CD4-positive, CD25-positive, alpha-beta regulatory T cell (primary cell): ENCODE results near the gene ZNF503. TPM values are rescaled to one million over a fixed set of nuclear protein-coding genes. Genes with fewer than 3 reads are reported as not detected.

Source experiments
- ATAC-seq, 2 donors: fragments of 150-1000 bp; cut with Tn5 transposase; one replicate each; pipeline ENCODE4 v1.10.0; 2021; ENCODE audit warnings: low read depth in 2 of 2, moderate number of reproducible peaks in 2 of 2, moderate library complexity in 1 of 2
- DNase-seq, 3 donors: peaks; one replicate each; pipeline versions ENCODE4 v3.0.0 to v3.0.0-alpha.2; 2012 to 2022; ENCODE audit warnings: mixed read lengths in 1 of 3
- H3K27ac ChIP-seq: one replicate; pipeline ENCODE4 v1.7.0; 2013; ENCODE audit warnings: mild to moderate bottlenecking, low read length; ENCODE audit not compliant: insufficient read depth, poor library complexity, severe bottlenecking
- H3K27me3 ChIP-seq: one replicate; pipeline ENCODE4 v1.7.0; 2013; ENCODE audit warnings: low read length; ENCODE audit not compliant: control insufficient read depth, insufficient read depth
- H3K36me3 ChIP-seq: one replicate; pipeline ENCODE4 v1.7.0; 2013; ENCODE audit warnings: mild to moderate bottlenecking, low read length, moderate library complexity; ENCODE audit not compliant: control insufficient read depth, insufficient read depth
- H3K4me1 ChIP-seq: 2 replicates; pipeline ENCODE4 v1.7.0; 2013; ENCODE audit warnings: mild to moderate bottlenecking, low read length; ENCODE audit not compliant: insufficient read depth, control insufficient read depth, poor library complexity, severe bottlenecking
- H3K4me3 ChIP-seq: one replicate; pipeline ENCODE4 v1.7.0; 2013; ENCODE audit warnings: low read depth, mild to moderate bottlenecking, low read length, moderate library complexity
- H3K9me3 ChIP-seq, 2 experiments: 1 replicate in 1 of 2; 2 replicates in 1 of 2; pipeline ENCODE4 v1.7.0; 2013; ENCODE audit warnings: low read length in 2 of 2, mild to moderate bottlenecking in 1 of 2, moderate library complexity in 1 of 2; ENCODE audit not compliant: control insufficient read depth in 2 of 2
- H3K27ac Mint-ChIP-seq, 3 donors: one replicate each; pipeline ENCODE4 v1.8.0; 2020 to 2022; ENCODE audit warnings: mild to moderate bottlenecking in 3 of 3, mixed read lengths in 3 of 3, moderate library complexity in 2 of 3
- H3K27me3 Mint-ChIP-seq: one replicate; pipeline ENCODE4 v1.8.0; 2022; ENCODE audit warnings: mild to moderate bottlenecking, mixed read lengths
- H3K36me3 Mint-ChIP-seq: one replicate; pipeline ENCODE4 v1.8.0; 2020; ENCODE audit warnings: mixed read lengths
- H3K4me1 Mint-ChIP-seq, 4 donors: one replicate each; pipeline ENCODE4 v1.8.0; 2020 to 2022; ENCODE audit warnings: mixed read lengths in 4 of 4, mild to moderate bottlenecking in 1 of 4
- H3K4me3 Mint-ChIP-seq, 4 donors: one replicate each; pipeline ENCODE4 v1.8.0; 2020 to 2022; ENCODE audit warnings: mild to moderate bottlenecking in 4 of 4, mixed read lengths in 4 of 4, moderate library complexity in 3 of 4
- H3K9me3 Mint-ChIP-seq, 7 donors: one replicate each; pipeline ENCODE4 v1.8.0; 2020 to 2022; ENCODE audit warnings: mixed read lengths in 7 of 7, mild to moderate bottlenecking in 3 of 7, moderate library complexity in 2 of 7
- polyA plus RNA-seq, 4 donors: library from polyadenylated mRNA; unstranded; fragments of 300-500 nt; fragmentation: Illumina TruSeq; gene quantifications; one replicate each; pipeline ENCODE4 v1.2.3, GENCODE V29; 2021
- total RNA-seq: library from RNA; stranded (reverse); gene quantifications from one replicate; pipeline ENCODE4 v1.2.3, GENCODE V29; 2022

ZNF503 gene
- total and polyA plus RNA-seq, 5 donors from 2014 or later = not detected

DNA sequence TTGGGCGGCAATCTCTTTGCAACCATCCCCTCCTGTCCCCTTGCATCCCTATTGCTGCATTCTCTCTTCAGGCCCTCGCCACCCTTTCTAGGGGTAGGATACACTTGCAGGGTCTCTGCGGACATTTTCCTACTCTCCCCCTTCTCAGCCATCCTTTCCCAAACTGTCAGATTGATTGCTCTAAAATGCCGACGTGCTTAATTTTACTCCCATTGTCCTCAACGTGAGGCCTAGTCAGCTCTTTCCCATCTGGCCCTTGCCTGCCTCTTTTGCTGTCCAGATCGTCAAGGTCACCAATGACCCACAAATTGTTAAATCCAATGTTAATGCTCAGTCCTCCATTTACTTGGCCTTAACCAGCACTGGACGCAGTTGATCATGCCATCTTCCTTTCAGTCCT lies 17.1 kb upstream of the ZNF503 start:
- H3K4me3 Mint-ChIP-seq = no peak overlapping the region
- no peaks in the 10 kb centered on the region for H3K27me3 ChIP-seq
- H3K9me3 Mint-ChIP-seq = peaks cover 0 to 2% (median 0%) of the 10 kb centered on the region in 7 donors
- no peaks in the 10 kb centered on the region for H3K9me3 ChIP-seq
- H3K27me3 Mint-ChIP-seq = peaks cover 33% of the 10 kb centered on the region
- ATAC-seq (no peak), DNase-seq (no peak)
- no peaks in the 10 kb centered on the region for H3K4me1 Mint-ChIP-seq
- H3K4me3 ChIP-seq = no peak overlapping the region
- H3K27ac ChIP-seq = no peak overlapping the region
- no peaks in the 10 kb centered on the region for H3K36me3 ChIP-seq
- no peak overlapping the region for H3K27ac Mint-ChIP-seq
- H3K4me1 ChIP-seq = no peaks in the 10 kb centered on the region
- no peaks in the 10 kb centered on the region for H3K36me3 Mint-ChIP-seq

- ATAC-seq = no peak
These were observed 16.7 kb upstream of the ZNF503 start for GRCh38 chr10:75418293-75418692.

DNA sequence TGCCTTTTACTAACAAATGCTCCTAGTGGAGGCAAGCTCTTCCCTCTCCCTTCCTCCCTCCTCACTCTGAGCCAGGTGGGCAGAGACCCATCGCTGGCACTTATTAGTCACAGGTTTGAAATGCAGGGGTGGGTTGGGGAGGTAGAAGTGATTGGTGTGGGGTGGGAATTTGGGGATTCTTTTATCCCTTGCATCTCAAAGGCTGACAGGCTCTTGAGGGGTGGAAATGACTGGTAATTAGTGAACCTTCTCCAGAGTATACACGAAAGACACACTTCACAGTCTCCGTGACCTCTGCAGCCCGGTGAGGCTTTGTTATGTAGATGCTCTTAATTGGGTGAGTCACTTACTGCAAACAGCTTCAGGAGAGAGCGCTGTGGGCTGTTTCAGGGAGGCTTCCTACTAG lies 16.0 kb upstream of the ZNF503 start:
- Histone ChIP-seq H3K27ac (no peak overlapping the region), H3K36me3 (no peaks in the 10 kb centered on the region), H3K9me3 (no peaks in the 10 kb centered on the region), H3K4me3 (no peak overlapping the region), H3K4me1 (no peaks in the 10 kb centered on the region), H3K27me3 (no peaks in the 10 kb centered on the region)
- H3K27me3 Mint-ChIP-seq = peaks cover 40% of the 10 kb centered on the region
- H3K4me3 Mint-ChIP-seq = no peak overlapping the region
- peaks cover 0 to 2% (median 0%) of the 10 kb centered on the region in 7 donors for H3K9me3 Mint-ChIP-seq
- no peak overlapping the region for H3K27ac Mint-ChIP-seq
- no peaks in the 10 kb centered on the region for H3K4me1 Mint-ChIP-seq
- DNase-seq (no peak), ATAC-seq (no peak)
- H3K36me3 Mint-ChIP-seq = no peaks in the 10 kb centered on the region

More at GRCh38 chr10:75418293-75418692, 16.7 kb upstream of the ZNF503 start:
- Mint-ChIP-seq H3K9me3 (peaks cover 0 to 2% (median 0%) of the 10 kb centered on the region in 7 donors), H3K4me3 (peak overlapping the region in 1 of 4 donors; percentile 2), H3K36me3 (no peaks in the 10 kb centered on the region), H3K4me1 (no peaks in the 10 kb centered on the region), H3K27ac (no peak overlapping the region), H3K27me3 (peaks cover 37% of the 10 kb centered on the region)
- no peak overlapping the region for H3K27ac ChIP-seq
- DNase-seq = no peak
- H3K9me3 ChIP-seq = no peaks in the 10 kb centered on the region
- no peaks in the 10 kb centered on the region for H3K4me1 ChIP-seq
- H3K36me3 ChIP-seq = no peaks in the 10 kb centered on the region
- H3K4me3 ChIP-seq = no peak overlapping the region
- H3K27me3 ChIP-seq = no peaks in the 10 kb centered on the region

- no peaks in the 10 kb centered on the region for H3K36me3 ChIP-seq
- Mint-ChIP-seq H3K4me1 (peaks cover 0 to 7% (median 0%) of the 10 kb centered on the region in 4 donors), H3K9me3 (peaks cover 0 to 4% (median 1%) of the 10 kb centered on the region in 7 donors), H3K36me3 (no peaks in the 10 kb centered on the region), H3K4me3 (peak overlapping the region in 1 of 4 donors; percentile 26), H3K27ac (peak overlapping the region in 1 of 3 donors; percentile 10), H3K27me3 (peaks cover 60% of the 10 kb centered on the region)
- ATAC-seq (no peak), DNase-seq (no peak)
- no peaks in the 10 kb centered on the region for H3K9me3 ChIP-seq
- H3K27ac ChIP-seq = no peak overlapping the region
- H3K4me3 ChIP-seq = no peak overlapping the region
- peaks cover 18% of the 10 kb centered on the region for H3K27me3 ChIP-seq
- peaks cover 2% of the 10 kb centered on the region for H3K4me1 ChIP-seq
These were observed 13.0 kb upstream of the ZNF503 start for GRCh38 chr10:75414527-75414926.

DNA sequence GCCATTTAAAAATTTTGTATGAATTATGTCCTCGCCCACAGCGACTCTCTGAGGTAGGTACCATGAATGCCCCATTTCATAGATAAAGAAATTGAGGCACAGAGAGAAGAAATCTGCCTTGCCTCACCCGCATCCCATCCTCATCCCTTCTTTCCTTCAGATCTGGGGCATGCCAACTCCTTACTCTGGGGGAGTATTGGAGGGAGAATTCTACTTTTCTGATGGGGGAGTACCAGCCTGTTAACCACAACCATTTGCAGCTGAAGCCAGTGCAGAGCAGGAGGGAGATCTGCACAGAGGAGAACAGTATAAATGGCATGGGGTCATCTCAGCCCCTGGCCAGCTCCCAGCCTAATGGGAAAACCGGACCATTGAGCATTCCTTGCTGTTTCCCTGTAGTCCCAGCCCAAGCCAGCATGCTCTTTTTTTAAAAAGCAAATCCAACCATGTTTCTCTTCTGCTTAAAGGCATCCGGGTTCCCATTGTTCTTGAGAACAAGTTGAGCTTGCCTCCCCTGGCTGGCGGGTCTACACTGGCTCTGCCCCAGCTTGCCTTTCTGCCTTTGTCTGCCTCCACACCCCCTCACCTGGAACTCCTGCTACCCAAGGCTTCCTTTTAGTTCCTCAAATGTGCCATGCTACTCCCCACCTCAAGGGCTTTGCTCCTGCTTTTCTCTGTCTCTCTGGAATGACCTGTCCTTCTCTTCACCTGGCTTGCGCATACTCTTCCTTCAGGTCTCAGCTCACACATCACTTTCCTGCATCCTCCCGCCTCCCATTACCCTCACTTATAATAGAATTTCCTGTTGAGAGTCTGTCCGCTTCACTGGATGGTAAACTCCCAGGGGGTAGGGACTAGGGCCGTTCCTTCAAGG lies 8.8 kb upstream of the ZNF503 start:
- Histone ChIP-seq H3K9me3 (no peaks in the 10 kb centered on the region), H3K27ac (no peak overlapping the region), H3K27me3 (peaks cover 20% of the 10 kb centered on the region), H3K4me3 (no peak overlapping the region), H3K4me1 (peaks cover 27% of the 10 kb centered on the region), H3K36me3 (no peaks in the 10 kb centered on the region)
- ATAC-seq (no peak), DNase-seq (no peak)
- H3K27me3 Mint-ChIP-seq = peaks cover 79% of the 10 kb centered on the region
- H3K4me3 Mint-ChIP-seq = peak overlapping the region; percentile 70 to 80 (median 75)
- H3K36me3 Mint-ChIP-seq = no peaks in the 10 kb centered on the region
- no peak overlapping the region for H3K27ac Mint-ChIP-seq
- peaks cover 0 to 4% (median 1%) of the 10 kb centered on the region in 7 donors for H3K9me3 Mint-ChIP-seq
- H3K4me1 Mint-ChIP-seq = peaks cover 0 to 32% (median 5%) of the 10 kb centered on the region in 4 donors

DNA sequence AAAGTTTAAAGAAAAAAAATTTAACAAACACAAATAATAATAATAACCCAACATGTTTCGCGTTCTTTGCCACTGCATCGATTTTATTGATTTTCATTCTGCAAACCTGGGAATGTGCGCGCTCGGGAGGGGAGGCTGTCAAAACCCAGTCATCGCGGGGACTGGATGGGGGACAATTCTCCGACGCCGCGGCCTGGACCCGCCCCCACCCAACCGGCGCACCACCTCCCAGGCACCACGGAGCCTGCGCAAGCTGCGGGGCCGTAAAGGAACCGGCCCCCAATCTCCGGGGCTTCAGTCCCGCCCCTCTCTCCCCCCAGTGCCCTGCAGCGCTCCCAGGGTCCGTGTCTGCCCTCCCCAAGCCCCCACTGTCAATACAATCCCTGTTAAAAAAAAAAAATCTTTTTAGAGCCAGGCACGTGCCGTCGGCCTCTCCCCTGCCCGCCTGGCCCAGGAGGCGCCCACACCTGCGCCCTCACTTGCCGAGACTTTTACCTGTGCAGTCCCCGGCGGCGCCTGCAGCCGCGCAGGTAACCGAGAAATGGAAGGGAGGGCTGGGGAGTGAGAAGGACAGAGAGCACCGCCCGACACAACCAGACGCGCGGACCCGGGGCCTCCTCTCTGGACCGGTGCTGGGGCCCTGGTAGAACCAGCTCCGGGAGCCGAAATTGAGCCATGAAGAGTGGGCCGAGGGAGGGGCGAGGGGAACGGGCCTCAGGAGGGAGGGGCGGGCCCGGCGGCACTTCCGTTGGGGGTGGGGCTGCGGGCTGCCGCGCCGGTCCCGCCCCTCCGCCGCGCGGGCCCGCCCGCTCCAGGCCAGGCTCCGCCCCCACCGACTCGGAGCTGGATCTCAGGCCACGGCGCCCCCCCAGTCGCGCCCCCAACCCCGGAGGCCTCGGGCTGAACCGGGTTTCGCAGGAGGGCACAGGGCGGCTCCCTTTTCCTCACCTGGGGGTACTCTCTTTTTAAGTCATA lies 7.6 kb upstream of the ZNF503 start:
- Histone ChIP-seq H3K9me3 (no peaks in the 10 kb centered on the region), H3K4me1 (peaks cover 31% of the 10 kb centered on the region), H3K4me3 (no peak overlapping the region), H3K27me3 (peaks cover 20% of the 10 kb centered on the region), H3K27ac (no peak overlapping the region), H3K36me3 (no peaks in the 10 kb centered on the region)
- Mint-ChIP-seq H3K4me1 (peaks cover 0 to 33% (median 5%) of the 10 kb centered on the region in 4 donors), H3K27me3 (peaks cover 85% of the 10 kb centered on the region), H3K27ac (no peak overlapping the region), H3K36me3 (no peaks in the 10 kb centered on the region), H3K9me3 (peaks cover 0 to 4% (median 1%) of the 10 kb centered on the region in 7 donors), H3K4me3 (peak overlapping the region; percentile 70 to 87 (median 81))
- no peak for DNase-seq
- ATAC-seq = peak; percentile 61 to 63

DNA sequence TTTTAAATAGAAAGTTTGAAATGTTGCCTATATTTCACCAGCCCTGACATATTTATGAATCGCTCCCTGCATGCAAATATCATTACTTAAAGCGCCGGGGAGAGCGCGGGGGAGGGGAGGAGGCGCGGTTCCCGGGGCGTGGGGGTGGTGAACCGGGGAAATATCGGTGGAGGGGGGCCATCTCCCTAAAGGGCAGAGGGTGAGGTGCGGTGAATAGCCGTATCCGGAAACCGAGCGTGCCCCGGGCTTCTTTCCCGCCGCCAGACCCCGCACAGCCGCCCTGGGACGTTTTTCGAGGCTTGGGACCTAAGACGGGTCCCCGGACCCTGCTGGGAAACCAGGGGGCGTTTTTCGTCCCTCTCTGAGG lies 6.9 kb upstream of the ZNF503 start:
- Mint-ChIP-seq H3K4me1 (peaks cover 0 to 38% (median 9%) of the 10 kb centered on the region in 4 donors), H3K27ac (peak overlapping the region in 1 of 3 donors; percentile 56), H3K36me3 (no peaks in the 10 kb centered on the region), H3K9me3 (peaks cover 0 to 4% (median 1%) of the 10 kb centered on the region in 7 donors), H3K4me3 (peak overlapping the region; percentile 29 to 87 (median 74)), H3K27me3 (peaks cover 83% of the 10 kb centered on the region)
- Histone ChIP-seq H3K4me1 (peaks cover 37% of the 10 kb centered on the region), H3K27me3 (peaks cover 20% of the 10 kb centered on the region), H3K27ac (no peak overlapping the region), H3K9me3 (no peaks in the 10 kb centered on the region), H3K4me3 (no peak overlapping the region), H3K36me3 (no peaks in the 10 kb centered on the region)
- ATAC-seq (no peak), DNase-seq (no peak)
